Measurements from ENCODE around the gene STUM.

STUM gene

DNA sequence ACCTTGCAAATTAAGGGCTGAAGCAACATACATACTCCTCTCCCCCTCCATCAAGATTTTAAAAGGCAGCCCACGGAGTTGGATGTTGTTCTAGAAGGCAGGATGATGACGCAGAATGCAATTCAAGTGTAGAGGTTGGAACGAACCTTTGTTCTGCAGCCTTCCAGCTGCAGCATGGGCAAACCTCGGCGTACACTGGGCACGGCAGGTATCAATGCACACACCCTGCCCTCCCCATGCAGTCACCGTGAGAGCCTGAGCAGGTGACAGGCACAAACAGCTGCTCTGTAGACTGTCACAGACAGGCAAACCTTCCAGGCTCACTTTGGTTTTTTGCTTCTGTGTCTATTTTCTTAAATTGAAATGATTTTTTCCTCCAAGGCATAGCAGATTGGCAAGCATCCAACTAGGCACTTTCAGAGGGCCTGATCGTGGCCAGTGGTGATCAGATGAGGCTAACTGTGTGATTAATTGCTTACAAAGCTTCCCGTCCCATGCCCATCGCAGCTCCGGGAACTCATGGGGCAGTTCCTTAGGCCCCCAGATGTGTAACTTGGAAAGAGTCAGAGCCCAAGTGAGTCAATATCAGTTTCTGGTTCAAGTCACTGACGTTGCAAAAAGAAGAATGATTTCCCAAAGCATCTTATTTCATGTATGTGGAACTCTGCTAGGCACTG, 108.2 kb downstream of the STUM start:
- H3K79me2 ChIP-seq (ENCODE audit: low read length) = no peaks in the 10 kb centered on the region

DNA sequence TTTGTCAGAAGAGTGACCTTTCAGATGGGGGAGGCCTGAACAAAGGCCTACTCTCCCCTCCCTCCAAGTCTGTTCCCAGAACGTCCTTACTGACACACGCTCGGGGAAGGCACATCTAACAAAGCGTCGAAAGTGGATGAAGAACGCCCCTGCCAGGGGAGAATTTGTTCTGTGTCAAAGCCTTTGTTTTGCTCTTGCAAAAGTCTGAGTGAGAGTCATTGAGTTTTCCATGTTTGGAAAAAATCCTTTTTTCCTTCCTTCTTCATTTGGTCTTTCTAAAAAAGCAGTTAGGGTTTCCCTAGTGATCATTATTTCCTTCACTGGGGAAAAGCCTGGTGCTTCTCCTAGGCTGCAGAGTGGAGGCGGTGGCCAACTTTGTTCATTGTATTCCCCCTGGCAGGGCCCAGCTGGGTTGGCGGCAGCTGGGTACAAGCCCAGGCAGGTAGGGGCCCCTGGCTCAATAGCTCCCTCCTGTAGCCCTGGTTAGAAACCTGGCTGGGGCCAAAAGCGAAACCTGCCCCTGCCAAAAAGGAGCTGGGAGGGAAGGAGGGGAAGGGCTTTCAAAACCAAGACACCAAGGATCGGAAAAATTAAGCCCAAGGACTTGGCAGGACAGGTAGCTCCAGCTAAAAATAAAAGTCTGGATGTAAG, 109.5 kb downstream of the STUM start:
- TF ChIP-seq EZH2phosphoT487 (IDR thresholded peaks at IDR 0.05; ENCODE audit: low read depth) = no peak
- TF ChIP-seq, protein P1, sequence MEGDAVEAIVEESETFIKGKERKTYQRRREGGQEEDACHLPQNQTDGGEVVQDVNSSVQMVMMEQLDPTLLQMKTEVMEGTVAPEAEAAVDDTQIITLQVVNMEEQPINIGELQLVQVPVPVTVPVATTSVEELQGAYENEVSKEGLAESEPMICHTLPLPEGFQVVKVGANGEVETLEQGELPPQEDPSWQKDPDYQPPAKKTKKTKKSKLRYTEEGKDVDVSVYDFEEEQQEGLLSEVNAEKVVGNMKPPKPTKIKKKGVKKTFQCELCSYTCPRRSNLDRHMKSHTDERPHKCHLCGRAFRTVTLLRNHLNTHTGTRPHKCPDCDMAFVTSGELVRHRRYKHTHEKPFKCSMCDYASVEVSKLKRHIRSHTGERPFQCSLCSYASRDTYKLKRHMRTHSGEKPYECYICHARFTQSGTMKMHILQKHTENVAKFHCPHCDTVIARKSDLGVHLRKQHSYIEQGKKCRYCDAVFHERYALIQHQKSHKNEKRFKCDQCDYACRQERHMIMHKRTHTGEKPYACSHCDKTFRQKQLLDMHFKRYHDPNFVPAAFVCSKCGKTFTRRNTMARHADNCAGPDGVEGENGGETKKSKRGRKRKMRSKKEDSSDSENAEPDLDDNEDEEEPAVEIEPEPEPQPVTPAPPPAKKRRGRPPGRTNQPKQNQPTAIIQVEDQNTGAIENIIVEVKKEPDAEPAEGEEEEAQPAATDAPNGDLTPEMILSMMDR (IDR thresholded peaks at IDR 0.05; ENCODE audit: low read depth, low read length) = no peak
- H3K4me3 ChIP-seq (ENCODE audit: low read length) = no peak overlapping the region
- H3K36me3 ChIP-seq (replicated peaks; ENCODE audit: low read depth, low read length) = no peaks in the 10 kb centered on the region
- peaks cover 50% of the 10 kb centered on the region for H3K4me1 ChIP-seq (ENCODE audit: low read length)
- H4K20me1 ChIP-seq (ENCODE audit: insufficient read depth, low read length) = peaks cover 18% of the 10 kb centered on the region; the same call in 1 of the 2 replicates
- no peak overlapping the region for H3K27ac ChIP-seq (ENCODE audit: low read length)
- H3K27me3 ChIP-seq (ENCODE audit: low read depth, low read length) = peaks cover 26% of the 10 kb centered on the region
- no peak overlapping the region for H2AFZ ChIP-seq (ENCODE audit: low read depth, low read length)
- no peaks in the 10 kb centered on the region for H3K9me3 ChIP-seq (ENCODE audit: insufficient read depth, low read length)
- no peak overlapping the region for H3K4me2 ChIP-seq (ENCODE audit: low read length)
- H3K79me2 ChIP-seq (ENCODE audit: low read length) = no peaks in the 10 kb centered on the region
- no peak overlapping the region for H3K9ac ChIP-seq (ENCODE audit: low read length)

More for the DNA sequence above, 108.2 kb downstream of the STUM start:
- Histone ChIP-seq H3K36me3 (replicated peaks; ENCODE audit: low read depth, low read length) (no peaks in the 10 kb centered on the region), H2AFZ (ENCODE audit: low read depth, low read length) (no peak overlapping the region), H3K27me3 (ENCODE audit: low read depth, low read length) (peaks cover 24% of the 10 kb centered on the region), H3K4me2 (ENCODE audit: low read length) (no peak overlapping the region), H4K20me1 (ENCODE audit: insufficient read depth, low read length) (peaks cover 11% of the 10 kb centered on the region; the same call in 1 of the 2 replicates), H3K4me3 (ENCODE audit: low read length) (no peak overlapping the region), H3K9me3 (ENCODE audit: insufficient read depth, low read length) (no peaks in the 10 kb centered on the region), H3K27ac (ENCODE audit: low read length) (no peak overlapping the region), H3K4me1 (ENCODE audit: low read length) (peaks cover 42% of the 10 kb centered on the region), H3K9ac (ENCODE audit: low read length) (no peak overlapping the region)
- no peak for TF ChIP-seq EZH2phosphoT487 (IDR thresholded peaks at IDR 0.05; ENCODE audit: low read depth)
- TF ChIP-seq, protein P1 (IDR thresholded peaks at IDR 0.05; ENCODE audit: low read depth, low read length) = no peak

DNA sequence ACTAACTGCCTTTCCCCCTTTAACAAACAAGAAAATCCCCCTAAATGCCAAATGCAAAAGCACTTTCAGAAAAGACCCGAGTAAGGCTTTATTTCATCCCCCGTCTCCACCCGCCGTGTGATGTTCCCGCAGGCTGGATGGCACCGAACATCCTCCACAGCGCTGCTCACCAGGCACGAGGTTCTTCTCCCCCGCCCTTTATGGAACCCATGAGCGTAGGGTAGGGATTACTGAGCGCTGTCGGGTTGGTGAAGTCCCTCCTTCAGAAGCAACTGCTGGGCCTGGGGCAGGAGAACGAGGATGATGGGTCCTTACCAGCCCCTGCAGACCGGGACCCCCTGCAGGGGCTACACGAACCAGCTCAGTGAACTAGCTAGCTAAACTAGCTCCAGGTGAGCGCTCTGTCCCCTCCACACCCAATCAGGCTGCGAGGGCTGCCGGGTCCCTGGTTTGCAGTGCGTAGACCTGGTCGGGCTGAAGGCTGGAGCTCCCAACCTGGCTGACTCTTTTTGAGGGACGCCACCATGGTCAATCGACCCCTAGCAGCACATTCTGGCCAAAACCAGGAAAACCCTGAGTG, 110.1 kb downstream of the STUM start:
- Histone ChIP-seq H3K4me3 (ENCODE audit: low read length) (no peak overlapping the region), H3K9me3 (ENCODE audit: insufficient read depth, low read length) (no peaks in the 10 kb centered on the region), H3K27ac (ENCODE audit: low read length) (no peak overlapping the region), H3K4me2 (ENCODE audit: low read length) (no peak overlapping the region), H3K27me3 (ENCODE audit: low read depth, low read length) (peaks cover 26% of the 10 kb centered on the region), H4K20me1 (ENCODE audit: insufficient read depth, low read length) (peaks cover 18% of the 10 kb centered on the region), H2AFZ (ENCODE audit: low read depth, low read length) (no peak overlapping the region), H3K79me2 (ENCODE audit: low read length) (no peaks in the 10 kb centered on the region), H3K36me3 (replicated peaks; ENCODE audit: low read depth, low read length) (no peaks in the 10 kb centered on the region), H3K9ac (ENCODE audit: low read length) (no peak overlapping the region), H3K4me1 (ENCODE audit: low read length) (peaks cover 50% of the 10 kb centered on the region)
- TF ChIP-seq, protein P1 (IDR thresholded peaks at IDR 0.05; ENCODE audit: low read depth, low read length) = no peak
- no peak for TF ChIP-seq EZH2phosphoT487 (IDR thresholded peaks at IDR 0.05; ENCODE audit: low read depth)

Data from OCI-LY3 (cell line).